SK-N-SH treated with all-trans-retinoic acid at 6 μM for 48 hours (cell line): ENCODE measurements around the gene SPOP.

Experiments used
- ESRRG ChIP-seq: fragments of 250-450 bp; sonication (Bioruptor Pico); IDR thresholded peaks from 2 replicates; pipeline ENCODE4 v1.6.1; 2021; ENCODE audit warnings: mild to moderate bottlenecking
- OSR1 ChIP-seq: fragments of 250-450 bp; sonication (Bioruptor Pico); IDR thresholded peaks from 2 replicates; pipeline ENCODE4 v1.8.0; 2022; ENCODE audit warnings: moderate library complexity, mild to moderate bottlenecking, inconsistent platforms
- TCF4 ChIP-seq: fragments of 250-450 bp; sonication (Bioruptor Pico); IDR thresholded peaks from 2 replicates; pipeline ENCODE4 v1.8.0; 2021; ENCODE audit warnings: mild to moderate bottlenecking, moderate library complexity, borderline replicate concordance

- TF ChIP-seq TCF4 (CRISPR knock-in tag) (no peak), ESRRG (CRISPR knock-in tag) (no peak), OSR1 (CRISPR knock-in tag) (no peak)
These were observed 111.9 kb downstream of the SPOP start for GRCh38 chr17:49565948-49566491.
